RWPE2 (cell line): ENCODE data around the gene SLCO1C1.

Source experiments
- ATAC-seq: fragments of 200-7000 bp; cut with Tn5 transposase; 3 replicates; pipeline ENCODE4 v1.9.1; 2021; ENCODE audit warnings: low read depth
- DNase-seq: peaks from one replicate; pipeline ENCODE4 v3.0.0-alpha.2; 2020; ENCODE audit warnings: low spot score
- H3K27ac ChIP-seq: fragments of 450-650 bp; 2 replicates; pipeline ENCODE4 v1.5.1; 2017; ENCODE audit warnings: mild to moderate bottlenecking; ENCODE audit not compliant: poor library complexity, severe bottlenecking
- H3K27me3 ChIP-seq: fragments of 250-450 bp; sonication (Bioruptor Pico); 2 replicates; pipeline ENCODE4 v1.5.1; 2021; ENCODE audit warnings: mild to moderate bottlenecking, moderate library complexity; ENCODE audit not compliant: insufficient read depth, poor library complexity, severe bottlenecking
- H3K36me3 ChIP-seq: fragments of 250-450 bp; sonication (Bioruptor Pico); 2 replicates; pipeline ENCODE4 v1.5.1; 2020; ENCODE audit warnings: low read depth, mild to moderate bottlenecking, moderate library complexity
- H3K4me1 ChIP-seq: fragments of 250-450 bp; sonication (Bioruptor Pico); 2 replicates; pipeline ENCODE4 v1.5.1; 2021; ENCODE audit warnings: mild to moderate bottlenecking, moderate library complexity; ENCODE audit not compliant: insufficient read depth, poor library complexity, severe bottlenecking
- H3K4me3 ChIP-seq: fragments of 250-450 bp; sonication (Bioruptor Pico); 2 replicates; pipeline ENCODE4 v1.5.1; 2021; ENCODE audit warnings: mild to moderate bottlenecking, moderate library complexity; ENCODE audit not compliant: severe bottlenecking
- H3K9me3 ChIP-seq: fragments of 250-450 bp; sonication (Bioruptor Pico); 2 replicates; pipeline ENCODE4 v1.5.1; 2021; ENCODE audit warnings: mild to moderate bottlenecking, moderate library complexity; ENCODE audit not compliant: severe bottlenecking
- CTCF ChIP-seq: fragments of 450-650 bp; IDR thresholded peaks from one replicate; pipeline ENCODE4 v1.5.1; 2017; ENCODE audit warnings: mild to moderate bottlenecking, moderate library complexity; ENCODE audit not compliant: poor library complexity, severe bottlenecking

Gene SLCO1C1

GRCh38 chr12:20711846-20712245 lies 16.7 kb downstream of the SLCO1C1 start:
- TF ChIP-seq CTCF: no peak
- Histone ChIP-seq H3K27me3 (no peaks in the 10 kb centered on the region), H3K4me3 (no peak overlapping the region), H3K27ac (no peak overlapping the region), H3K4me1 (no peaks in the 10 kb centered on the region), H3K9me3 (no peaks in the 10 kb centered on the region), H3K36me3 (no peaks in the 10 kb centered on the region)
- no peak for DNase-seq
- ATAC-seq: no peak

GRCh38 chr12:20716037-20716436 lies 20.9 kb downstream of the SLCO1C1 start:
- no peak for ATAC-seq
- no peaks in the 10 kb centered on the region for H3K27me3 ChIP-seq

GRCh38 chr12:20716985-20717384 lies 21.9 kb downstream of the SLCO1C1 start:
- Histone ChIP-seq H3K9me3 (no peaks in the 10 kb centered on the region), H3K27me3 (no peaks in the 10 kb centered on the region), H3K36me3 (no peaks in the 10 kb centered on the region), H3K27ac (no peak overlapping the region), H3K4me1 (no peaks in the 10 kb centered on the region), H3K4me3 (no peak overlapping the region)
- TF ChIP-seq CTCF: no peak
- ATAC-seq: no peak
- no peak for DNase-seq

More at GRCh38 chr12:20716037-20716436, 20.9 kb downstream of the SLCO1C1 start:
- H3K9me3 ChIP-seq: no peaks in the 10 kb centered on the region
- H3K4me1 ChIP-seq: no peaks in the 10 kb centered on the region
- DNase-seq: no peak
- TF ChIP-seq CTCF: no peak
- H3K36me3 ChIP-seq: no peaks in the 10 kb centered on the region
- no peak overlapping the region for H3K27ac ChIP-seq
- H3K4me3 ChIP-seq: no peak overlapping the region

GRCh38 chr12:20718294-20718693 lies 23.2 kb downstream of the SLCO1C1 start:
- H3K36me3 ChIP-seq: no peaks in the 10 kb centered on the region
- H3K4me3 ChIP-seq: no peak overlapping the region
- no peaks in the 10 kb centered on the region for H3K9me3 ChIP-seq
- no peaks in the 10 kb centered on the region for H3K27me3 ChIP-seq
- H3K4me1 ChIP-seq: no peaks in the 10 kb centered on the region
- DNase-seq (no peak), ATAC-seq (no peak)
- no peak overlapping the region for H3K27ac ChIP-seq
- TF ChIP-seq CTCF: no peak

- DNase-seq (no peak), ATAC-seq (no peak)
- no peaks in the 10 kb centered on the region for H3K27me3 ChIP-seq
- no peaks in the 10 kb centered on the region for H3K9me3 ChIP-seq
- H3K4me3 ChIP-seq: no peak overlapping the region
- no peaks in the 10 kb centered on the region for H3K36me3 ChIP-seq
- H3K4me1 ChIP-seq: no peaks in the 10 kb centered on the region
- no peak for TF ChIP-seq CTCF
- no peak overlapping the region for H3K27ac ChIP-seq
Observed at GRCh38 chr12:20722142-20722541, 27.0 kb downstream of the SLCO1C1 start.
